Epithelial cell of esophagus (primary cell): ENCODE data around the gene SYT2.
"Not testable (repeated sequence)": the region's sequence is repeated elsewhere in the genome, so short reads cannot be mapped to it uniquely, and the experiment has no call there.

ENCODE experiments used
- DNase-seq: peaks from one replicate; pipeline ENCODE4 v3.0.0; 2010; ENCODE audit warnings: low read depth
- H3K4me3 ChIP-seq: 2 replicates; pipeline ENCODE4 v1.5.1; 2011; ENCODE audit warnings: mild to moderate bottlenecking, low read length, control low read depth
- CTCF ChIP-seq: IDR thresholded peaks from 2 replicates; pipeline ENCODE4 v1.5.1; 2011; ENCODE audit warnings: low read depth, mild to moderate bottlenecking, low read length, control low read depth, inconsistent platforms; ENCODE audit not compliant: insufficient read depth; ENCODE audit errors: missing control alignments

The SYT2 gene

GRCh38 chr1:202745323-202745888 lies 35.2 kb upstream of the SYT2 start:
- TF ChIP-seq CTCF = no peak
- H3K4me3 ChIP-seq = no peak overlapping the region
- no peak for DNase-seq

GRCh38 chr1:202744770-202745169 lies 34.5 kb upstream of the SYT2 start:
- H3K4me3 ChIP-seq, DNase-seq: not testable (repeated sequence)

GRCh38 chr1:202742496-202742895 lies 32.2 kb upstream of the SYT2 start:
- TF ChIP-seq CTCF = no peak
- H3K4me3 ChIP-seq = no peak overlapping the region
- DNase-seq = no peak

- TF ChIP-seq CTCF = no peak
- no peak for DNase-seq
Observed at GRCh38 chr1:202733251-202733650, 23.0 kb upstream of the SYT2 start.

GRCh38 chr1:202728951-202729350 lies 18.7 kb upstream of the SYT2 start:
- no peak for TF ChIP-seq CTCF
- H3K4me3 ChIP-seq = no peak overlapping the region
- DNase-seq = no peak

More at GRCh38 chr1:202733251-202733650, 23.0 kb upstream of the SYT2 start:
- H3K4me3 ChIP-seq = no peak overlapping the region

- no peak for DNase-seq
- H3K4me3 ChIP-seq = no peak overlapping the region
- TF ChIP-seq CTCF = no peak
Observed at GRCh38 chr1:202725526-202725925, 15.3 kb upstream of the SYT2 start.

- no peak for DNase-seq
- H3K4me3 ChIP-seq = no peak overlapping the region
- TF ChIP-seq CTCF = no peak
Observed at GRCh38 chr1:202723708-202724107, 13.5 kb upstream of the SYT2 start.

GRCh38 chr1:202723046-202723445 lies 12.8 kb upstream of the SYT2 start:
- DNase-seq = not testable (repeated sequence)

More at GRCh38 chr1:202723046-202723445, 12.8 kb upstream of the SYT2 start:
- H3K4me3 ChIP-seq = not testable (repeated sequence)
